Activated CD4-positive, alpha-beta T cell treated with anti-CD3 and anti-CD28 coated beads for 1 hour (primary cell): ENCODE results near the gene SIGLEC1.

Experiments
- DNase-seq: peaks from one replicate; pipeline ENCODE4 v3.0.0-alpha.2; 2020

The SIGLEC1 gene

DNA sequence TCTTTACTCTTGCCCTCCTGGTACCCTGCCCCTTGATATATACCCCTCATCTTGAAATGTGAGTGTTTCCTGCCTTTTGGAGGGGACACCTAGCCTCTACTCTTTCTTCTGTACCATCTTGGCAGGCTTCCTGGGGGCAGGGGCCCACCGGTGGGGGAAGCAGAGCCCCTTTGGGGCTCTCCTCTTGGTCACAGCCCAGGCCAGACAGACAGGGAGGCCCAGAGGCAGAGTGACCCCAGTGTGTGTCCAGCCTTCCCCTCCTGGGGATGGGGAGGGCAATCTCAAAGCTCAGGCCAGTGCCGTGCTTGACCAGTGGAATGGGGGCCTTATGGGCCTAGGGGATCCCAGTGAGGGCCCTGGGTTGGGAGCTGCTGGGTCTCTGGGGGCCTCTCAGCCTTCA lies 34.2 kb downstream of the SIGLEC1 start:
- DNase-seq = no peak

DNA sequence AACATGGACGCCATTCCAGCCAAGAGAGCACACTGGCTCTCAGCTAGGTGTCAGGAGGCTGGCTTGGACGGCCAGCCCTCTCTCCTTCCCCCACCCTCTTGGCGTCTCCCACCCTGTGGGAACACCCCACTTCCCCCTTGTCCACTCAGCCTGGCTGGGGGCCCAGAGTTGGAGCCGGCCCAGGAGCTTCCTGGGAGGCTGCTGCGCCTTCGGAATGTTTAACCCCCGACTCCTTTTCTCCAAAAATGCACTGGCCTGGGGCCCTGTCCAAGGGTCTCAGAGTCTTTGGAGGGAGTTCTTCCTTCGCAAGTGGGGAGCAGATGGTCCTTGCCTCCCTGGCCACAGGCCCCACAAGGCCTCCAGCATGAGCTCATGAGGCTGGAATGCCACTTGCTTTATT lies 34.7 kb downstream of the SIGLEC1 start:
- DNase-seq = no peak

DNA sequence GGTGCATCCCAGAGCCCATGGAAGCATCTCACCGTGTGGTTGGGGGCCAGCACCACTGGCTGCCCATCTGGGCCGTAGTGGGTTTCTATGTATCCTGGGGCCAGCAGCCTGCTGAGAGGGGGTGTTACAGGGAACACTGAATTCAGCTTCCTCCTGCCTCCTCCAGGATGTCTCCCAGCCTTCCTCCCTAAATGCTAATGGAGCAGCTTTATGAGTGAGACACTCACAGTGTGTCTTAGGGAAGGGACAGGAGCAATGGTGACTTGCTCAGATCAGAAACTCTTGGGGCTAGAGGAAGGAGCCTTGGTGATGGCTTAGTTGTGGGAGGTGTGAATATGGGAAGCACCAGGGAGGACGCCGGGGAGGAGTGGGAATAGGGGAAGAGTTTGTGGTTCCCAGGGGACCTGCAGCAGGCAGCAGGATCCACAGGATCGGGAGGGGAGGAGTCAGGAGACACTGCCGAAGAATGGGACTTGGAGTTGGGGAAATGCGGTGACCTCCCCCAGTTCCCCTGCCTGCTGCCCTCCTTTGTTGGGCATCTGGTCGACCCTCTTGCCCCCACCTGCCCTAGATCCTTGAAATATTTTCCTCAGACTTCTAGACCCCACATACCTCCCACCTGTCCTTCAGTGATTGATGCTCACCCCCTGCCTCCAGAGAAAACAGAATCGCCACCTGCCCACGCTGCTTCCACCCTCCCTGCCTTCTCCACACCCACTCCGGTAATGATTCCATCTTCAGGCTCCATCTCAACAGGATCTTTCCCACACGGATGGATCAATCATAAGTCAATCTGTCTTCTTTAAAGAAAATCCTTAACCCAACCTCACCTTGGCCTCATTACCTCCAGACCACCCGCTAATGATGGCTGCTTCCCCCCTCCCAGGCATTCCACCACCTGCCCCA lies 37.2 kb downstream of the SIGLEC1 start:
- DNase-seq = no peak

DNA sequence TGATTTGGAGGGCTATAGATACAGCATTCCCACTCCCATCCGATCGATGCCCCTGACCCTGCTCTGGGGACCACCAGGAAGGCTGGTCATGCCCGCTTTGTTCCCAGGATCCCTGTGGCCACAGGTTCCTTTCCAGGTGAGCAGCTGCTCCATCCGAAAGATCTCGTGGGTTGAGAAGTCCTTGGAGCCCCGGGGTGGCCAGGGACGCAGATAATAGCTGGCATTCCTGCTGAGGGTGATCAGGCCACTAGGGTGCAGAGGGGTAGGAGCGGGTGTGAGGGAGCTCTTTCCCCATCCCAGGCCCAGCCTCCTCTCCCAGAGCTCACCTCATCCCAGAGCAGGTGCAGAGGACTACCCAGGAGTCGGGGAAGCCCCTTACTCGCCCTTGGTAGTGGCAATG lies 38.0 kb downstream of the SIGLEC1 start:
- no peak for DNase-seq

DNA sequence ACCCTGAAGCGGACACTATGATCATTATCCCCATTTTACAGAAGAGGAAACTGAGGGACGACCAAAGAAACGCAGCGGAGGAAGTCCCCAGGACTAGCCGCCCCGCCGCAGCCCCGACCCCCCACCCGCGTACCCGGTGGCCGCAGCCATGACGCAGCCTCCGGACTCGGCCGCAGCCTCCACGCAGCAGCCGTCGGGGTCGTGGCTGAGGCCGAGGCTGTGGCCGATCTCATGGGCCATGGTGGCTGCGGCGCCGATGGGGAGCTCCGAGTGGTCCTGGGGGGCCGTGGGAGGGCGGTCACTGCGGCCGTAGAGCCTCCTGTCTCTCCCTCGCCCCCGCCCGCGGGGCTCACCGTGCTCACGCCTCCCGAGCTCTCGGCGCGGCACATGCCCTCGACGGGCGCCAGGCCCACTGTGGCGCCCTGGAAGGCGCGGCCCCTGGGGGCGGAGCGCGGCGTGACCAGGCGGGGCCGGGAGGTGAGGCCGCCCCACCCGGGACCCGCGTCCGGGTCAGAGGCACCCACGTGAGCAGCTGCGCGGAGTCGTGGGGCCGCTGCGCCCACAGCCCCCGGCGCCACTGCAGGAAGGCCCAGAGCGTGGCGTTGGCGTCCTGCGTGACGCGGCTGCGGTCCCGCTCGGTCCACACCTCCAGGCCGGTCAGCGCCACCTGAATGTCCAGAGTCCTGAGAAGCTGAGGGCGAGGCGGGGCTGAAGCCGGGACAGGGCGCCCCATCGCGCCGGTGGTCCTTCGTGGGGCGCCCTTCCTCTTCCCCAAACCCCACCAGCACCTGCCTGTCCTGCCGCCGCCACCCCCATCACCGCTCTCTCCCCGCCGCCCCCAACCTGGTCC lies 39.0 kb downstream of the SIGLEC1 start:
- DNase-seq = no peak

DNA sequence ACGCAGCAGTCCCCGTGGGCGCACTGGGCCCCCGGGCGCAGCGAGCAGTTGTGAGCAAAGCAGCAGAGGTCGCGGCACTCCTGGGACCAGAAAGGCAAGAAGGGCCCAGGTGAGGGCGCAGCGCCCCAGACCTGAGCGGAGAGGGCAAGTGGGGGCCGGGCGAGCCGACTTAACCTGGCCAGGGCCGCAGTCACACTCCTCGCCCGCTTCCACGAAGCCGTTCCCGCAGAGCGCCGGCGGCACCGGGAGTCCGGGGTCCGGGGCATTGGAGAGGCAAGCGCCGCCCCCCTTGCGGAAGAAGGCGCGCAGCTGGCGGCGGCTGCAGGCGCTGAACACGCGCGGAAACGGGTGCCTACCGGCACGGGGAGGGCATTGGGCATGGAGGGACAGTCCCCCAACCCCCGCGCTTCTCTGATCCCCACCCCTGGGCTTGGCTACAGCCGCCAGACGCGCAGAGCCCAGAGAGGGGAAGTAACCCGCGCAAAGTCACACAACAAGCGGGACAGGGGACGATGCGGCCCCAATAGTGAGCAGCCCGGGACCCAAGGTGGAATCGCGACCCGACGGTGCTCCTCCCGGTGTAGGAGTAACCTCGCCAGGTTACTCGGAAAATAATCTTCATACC lies 39.7 kb downstream of the SIGLEC1 start:
- DNase-seq = no peak

DNA sequence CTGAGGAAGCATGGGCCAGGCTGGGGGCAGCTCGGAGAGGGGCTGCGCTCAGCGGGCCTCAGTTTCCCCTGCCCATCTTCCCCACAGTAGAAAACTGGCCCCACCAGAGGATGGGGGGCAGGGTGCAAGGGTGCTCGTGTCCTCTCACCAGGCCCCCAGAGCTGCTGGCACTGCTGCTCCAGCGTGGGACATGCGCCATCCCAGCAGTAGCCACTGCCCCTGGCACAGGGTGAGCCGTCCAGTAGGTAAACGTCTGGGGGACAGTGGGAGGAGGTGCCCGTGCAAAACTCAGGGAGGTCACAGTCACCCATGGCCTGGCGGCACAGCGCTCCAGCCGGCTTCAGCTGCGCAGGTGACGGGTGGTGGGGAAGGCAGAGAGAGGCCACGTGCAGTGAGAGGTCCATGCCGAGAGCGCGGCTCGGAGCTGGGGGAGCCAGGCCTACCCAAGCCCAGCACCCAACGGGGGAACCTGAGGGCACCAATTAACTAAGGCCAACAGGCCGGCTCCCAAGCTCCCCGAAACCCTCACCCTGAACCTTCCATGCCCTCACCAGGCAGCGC lies 40.3 kb downstream of the SIGLEC1 start:
- no peak for DNase-seq

DNA sequence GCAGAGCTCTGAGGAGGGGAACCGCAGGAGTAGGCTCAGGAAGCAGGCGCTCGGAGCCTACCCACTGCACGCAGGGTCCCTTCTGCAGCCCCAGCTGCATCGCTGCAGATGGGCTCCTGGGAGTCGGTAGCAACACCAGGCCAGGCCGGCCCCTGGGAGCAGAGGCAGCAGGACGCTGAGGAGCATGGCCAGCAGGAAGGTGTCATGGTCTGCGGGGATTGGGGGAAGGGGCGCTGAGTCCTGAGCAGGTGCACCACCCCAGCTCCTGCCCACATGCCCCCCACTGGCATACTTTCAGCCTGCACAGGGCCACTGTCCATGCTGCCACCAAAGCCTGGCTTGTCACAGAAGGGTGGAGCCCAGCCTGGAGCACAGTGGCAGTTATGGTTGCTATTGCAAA lies 41.5 kb downstream of the SIGLEC1 start:
- DNase-seq = no peak

DNA sequence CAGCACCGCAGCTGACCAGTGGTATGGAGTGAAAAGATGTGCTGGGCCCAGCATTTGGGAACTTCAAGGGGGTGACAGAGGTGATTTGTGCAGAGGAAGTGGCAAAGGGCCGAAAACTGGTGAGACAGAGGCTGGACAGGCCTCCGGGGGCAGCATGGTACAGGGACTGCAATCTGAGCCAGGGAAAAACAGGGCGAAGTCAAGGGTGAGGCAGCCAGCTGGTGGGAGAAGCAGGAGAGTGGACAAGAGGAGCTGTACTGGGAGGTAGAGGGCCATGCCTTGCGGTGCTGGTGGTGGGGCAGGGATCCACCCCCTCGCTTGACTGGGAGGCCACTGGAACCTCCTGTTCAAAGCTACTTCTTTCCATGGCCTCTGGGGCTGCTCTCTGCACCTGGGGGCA lies 41.9 kb downstream of the SIGLEC1 start:
- DNase-seq = no peak

DNA sequence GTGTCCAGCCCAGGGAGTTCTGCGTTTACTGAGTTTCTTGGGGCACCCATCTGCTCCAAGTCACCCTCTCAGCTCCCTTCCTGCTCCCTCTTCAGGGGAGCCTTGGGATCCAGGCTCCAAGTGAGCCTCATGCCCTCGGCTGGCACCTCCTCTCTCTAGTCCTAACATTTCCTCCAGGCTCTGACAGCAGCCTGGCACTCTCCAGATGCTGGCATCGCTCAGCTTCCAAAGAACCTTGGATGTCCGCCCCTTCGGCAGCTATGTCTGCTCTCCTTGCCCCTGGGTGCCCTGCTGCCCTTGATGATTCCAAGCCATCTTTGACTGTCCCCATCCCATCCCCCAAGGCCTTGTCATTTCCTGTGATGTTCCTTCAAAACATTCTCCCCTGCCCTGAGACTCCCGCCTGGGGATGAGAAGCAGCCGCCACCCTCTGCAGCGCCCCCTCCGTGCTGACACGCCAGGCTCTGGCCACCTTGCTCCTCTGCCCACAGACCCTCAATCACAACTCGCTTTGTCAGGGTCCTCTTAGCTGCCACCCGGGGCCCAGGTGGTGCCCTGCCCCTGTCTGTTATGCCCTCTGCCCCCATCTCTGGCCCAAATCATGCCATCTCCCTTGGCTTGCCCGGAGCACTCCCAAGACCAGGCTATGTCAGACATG lies 42.6 kb downstream of the SIGLEC1 start:
- DNase-seq = no peak

DNA sequence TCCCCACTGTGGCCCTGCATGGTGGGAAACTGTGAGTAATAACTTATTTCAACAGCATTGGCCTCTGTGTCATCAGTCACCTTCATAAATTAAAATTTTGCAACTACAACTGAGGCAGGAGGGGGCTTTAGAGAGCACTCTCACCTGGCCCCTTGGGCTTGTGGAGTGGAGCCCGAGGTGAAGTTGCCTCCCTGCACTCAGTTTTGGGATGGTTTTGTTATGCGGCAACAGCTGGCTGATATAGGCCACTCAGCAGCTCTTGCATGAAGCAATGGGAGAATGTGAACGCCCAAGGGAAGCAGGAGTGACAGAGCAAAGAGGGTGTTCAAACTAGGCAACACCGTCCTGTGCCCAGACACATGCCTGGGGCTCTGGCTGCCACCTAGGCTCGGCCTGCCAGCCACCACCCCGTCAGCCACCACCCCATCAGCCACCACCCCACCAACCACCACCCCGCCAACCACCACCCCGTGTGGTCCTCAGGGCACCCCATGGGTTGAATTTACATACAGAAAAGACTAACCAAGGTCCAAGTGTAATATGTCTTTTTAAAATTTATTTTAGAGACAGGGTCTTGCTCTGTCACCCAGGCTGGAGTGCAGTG lies 44.9 kb downstream of the SIGLEC1 start:
- no peak for DNase-seq

DNA sequence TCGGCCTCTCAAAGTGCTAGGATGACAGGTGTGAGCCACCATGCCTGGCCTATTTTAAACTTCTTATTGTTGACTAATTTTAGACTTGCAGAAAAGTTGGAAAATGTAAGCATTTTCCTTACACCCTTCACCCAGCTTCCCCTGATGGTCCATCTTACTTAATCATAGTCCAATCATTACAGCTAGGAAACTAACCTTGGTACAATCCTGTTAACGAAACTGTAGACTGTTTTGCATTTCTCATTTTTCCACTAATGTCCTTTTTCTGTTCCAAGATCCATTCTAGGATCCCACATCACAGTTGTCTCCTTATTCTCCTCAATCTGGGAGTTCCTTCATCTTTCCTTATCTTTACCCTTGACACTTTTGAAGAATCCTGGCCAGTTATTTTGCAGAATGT lies 48.5 kb downstream of the SIGLEC1 start:
- DNase-seq = no peak

DNA sequence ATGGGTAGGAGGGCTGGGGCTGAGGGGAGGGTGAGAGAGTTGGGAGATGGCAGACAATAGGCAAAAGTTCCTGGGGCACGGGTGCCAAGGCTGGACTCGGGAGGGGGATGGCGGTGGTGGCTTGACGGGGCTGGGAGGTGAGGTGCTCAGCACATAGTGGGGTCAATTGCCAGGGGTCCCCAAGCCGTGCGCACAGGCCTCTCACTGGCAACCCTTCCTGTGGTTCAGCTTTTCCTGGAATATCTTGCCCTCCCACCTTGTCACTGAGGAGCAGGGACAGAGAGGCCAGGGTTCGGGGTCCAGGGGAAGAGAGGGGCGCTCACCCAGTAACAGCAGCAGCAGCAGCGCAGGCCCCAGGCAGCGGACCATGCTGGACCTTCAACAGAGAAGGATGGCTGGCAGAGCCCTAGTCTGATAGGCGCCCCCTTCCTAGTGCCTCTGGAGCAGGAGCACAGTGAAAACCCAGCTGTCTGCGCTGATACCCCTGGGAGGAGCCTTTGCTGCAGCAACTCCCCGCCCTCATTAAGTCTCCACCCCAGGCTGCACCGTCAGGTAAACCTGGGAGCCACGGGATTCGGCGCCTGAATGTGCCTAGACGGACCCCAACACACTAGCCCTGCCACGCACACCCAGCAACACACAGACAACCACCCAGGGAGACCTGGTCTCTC lies 49.2 kb downstream of the SIGLEC1 start, which contains the start of gene GFRA4:
Gene GFRA4 (minus strand): TSS at position 369 of the 671 bp plus-strand sequence. CDS start 0 bp downstream, at position 369.
- DNase-seq = no peak
